Lower leg skin (tissue), 3 donors: Measurements from ENCODE around the gene C10orf67.

Source experiments
- CTCF ChIP-seq, 3 donors: fragments of 450-650 bp; IDR thresholded peaks; one replicate each; pipeline ENCODE4 v1.5.1; 2016; ENCODE audit warnings: antibody characterized with exemption in 3 of 3, mild to moderate bottlenecking in 3 of 3, moderate library complexity in 2 of 3
- POLR2A ChIP-seq, 2 donors: fragments of 450-650 bp; IDR thresholded peaks; one replicate each; pipeline ENCODE4 v1.6.1; 2016 to 2017; ENCODE audit warnings: antibody characterized with exemption in 2 of 2, mild to moderate bottlenecking in 1 of 2, moderate library complexity in 1 of 2

GRCh38 chr10:23204773-23205172, 139.8 kb downstream of the C10orf67 start:
- TF ChIP-seq CTCF (IDR thresholded peaks at IDR 0.05) (no peak), POLR2A (IDR thresholded peaks at IDR 0.05) (no peak)
